Panc1 (cell line): ENCODE measurements around the gene LCE1F. TPM values are rescaled to one million over a fixed set of nuclear protein-coding genes. Genes with fewer than 3 reads are reported as not detected.

ENCODE experiments used
- ATAC-seq: fragments of 200-7000 bp; cut with Tn5 transposase; 2 replicates; pipeline ENCODE4 v1.9.1; 2020; ENCODE audit warnings: mild to moderate bottlenecking, moderate library complexity
- BruUV-seq: library from RNA; stranded (reverse); fragments of 400-500 nt; replicated peaks from 2 replicates; lab custom pipeline; 2021; lab: Mats Ljungman, UMichigan
- CTCF ChIA-PET: fragments of 300-600 bp; sonication (Branson Sonifier 250); formaldehyde crosslinking; loops from one replicate; lab custom pipeline; 2022; ENCODE audit warnings: antibody characterized with exemption; lab: Charles Lee
- POLR2A ChIA-PET: fragments of 300-600 bp; sonication (Branson Sonifier 250); formaldehyde crosslinking; loops from one replicate; lab custom pipeline; 2022; ENCODE audit warnings: antibody characterized with exemption; lab: Charles Lee
- DNase-seq: peaks from one replicate; pipeline ENCODE4 v3.0.0-alpha.2; 2010; ENCODE audit warnings: low read depth, low spot score
- H3K27ac ChIP-seq: 2 replicates; pipeline ENCODE4 v1.5.1; 2011; ENCODE audit warnings: mild to moderate bottlenecking, low read length, inconsistent platforms
- H3K27me3 ChIP-seq: fragments of 200-500 bp; sonication (Bioruptor generic); 2 replicates; pipeline ENCODE4 v1.6.0; 2014; ENCODE audit warnings: low read length, inconsistent platforms; ENCODE audit not compliant: control insufficient read depth, insufficient read depth
- H3K36me3 ChIP-seq: fragments of 200-500 bp; sonication (Bioruptor generic); 2 replicates; pipeline ENCODE4 v1.5.1; 2014; ENCODE audit warnings: inconsistent platforms, mild to moderate bottlenecking, low read length, moderate library complexity; ENCODE audit not compliant: control insufficient read depth, insufficient read depth
- H3K4me1 ChIP-seq: 2 replicates; pipeline ENCODE4 v1.5.1; 2011; ENCODE audit warnings: inconsistent platforms, mild to moderate bottlenecking, low read length, moderate library complexity; ENCODE audit not compliant: control insufficient read depth, insufficient read depth
- H3K4me3 ChIP-seq, 2 experiments: 2 replicates each; pipeline ENCODE4 v1.5.1; 2011 to 2012; ENCODE audit warnings: low read depth in 2 of 2, low read length in 2 of 2, mild to moderate bottlenecking in 2 of 2, inconsistent platforms in 1 of 2, moderate library complexity in 1 of 2
- H3K9me3 ChIP-seq: fragments of 200-500 bp; sonication (Bioruptor generic); 2 replicates; pipeline ENCODE4 v1.5.1; 2014; ENCODE audit warnings: low read depth, mild to moderate bottlenecking, inconsistent platforms, low read length, moderate library complexity; ENCODE audit not compliant: control insufficient read depth, insufficient read depth
- CTCF ChIP-seq: fragments of 450-650 bp; IDR thresholded peaks from 2 replicates; pipeline ENCODE4 v1.5.1; 2017; ENCODE audit warnings: mild to moderate bottlenecking
- POLR2AphosphoS5 ChIP-seq: IDR thresholded peaks from 2 replicates; pipeline ENCODE4 v1.6.1; 2012; ENCODE audit warnings: mild to moderate bottlenecking, low read depth, low read length, moderate library complexity
- REST ChIP-seq, 2 experiments: IDR thresholded peaks; 2 replicates each; pipeline ENCODE4 v1.6.1; 2011 to 2012; ENCODE audit warnings: low read depth in 2 of 2, control low read depth in 1 of 2, low read length in 1 of 2, mild to moderate bottlenecking in 1 of 2, moderate library complexity in 1 of 2; ENCODE audit not compliant: insufficient read depth in 1 of 2
- SIN3A ChIP-seq: IDR thresholded peaks from 2 replicates; pipeline ENCODE4 v1.6.1; 2012; ENCODE audit warnings: low read depth, mild to moderate bottlenecking, low read length, moderate library complexity, borderline replicate concordance; ENCODE audit not compliant: insufficient read depth
- TCF7L2 ChIP-seq: IDR thresholded peaks from 2 replicates; pipeline ENCODE4 v1.6.1; 2011; ENCODE audit warnings: mild to moderate bottlenecking, low read depth, low read length, inconsistent platforms
- in situ Hi-C: cut with HindIII; loops from 2 replicates; pipeline ENCODE4 v1.10.0; 2016; ENCODE audit warnings: low sequenced_read_pairs, low pct_unique_long_range_greater_than_20kb
- intact Hi-C: fragments of 100-400 bp; cut with micrococcal nuclease; formaldehyde crosslinking; loops from one replicate; pipeline ENCODE4 v1.10.0; 2022; ENCODE audit not compliant: unreplicated experiment
- total RNA-seq: library from RNA; stranded (reverse); gene quantifications from one replicate; pipeline ENCODE4 v1.2.1, GENCODE V29; 2021; ENCODE audit not compliant: unreplicated experiment

Gene LCE1F
- total RNA-seq, 1 experiment from 2014 or later: not detected

GRCh38 chr1:152777510-152778137, 2.7 kb downstream of the LCE1F start:
- TF ChIP-seq CTCF (peak; percentile 55), POLR2AphosphoS5 (no peak), SIN3A (no peak), REST (IDR thresholded peaks at IDR 0.05; ENCODE audit: insufficient read depth in 1 of 2, low read depth in 2 of 2, low read length in 1 of 2) (no peak), TCF7L2 (no peak)
- CTCF ChIA-PET: no interaction called here
- Histone ChIP-seq H3K27me3 (peaks cover 2% of the 10 kb centered on the region; the same call in 1 of the 2 replicates), H3K36me3 (no peaks in the 10 kb centered on the region), H3K9me3 (no peaks in the 10 kb centered on the region), H3K27ac (no peak overlapping the region), H3K4me3 (no peak overlapping the region), H3K4me1 (no peaks in the 10 kb centered on the region)
- BruUV-seq: no TSS peak
- ATAC-seq (no peak), DNase-seq (no peak)
- POLR2A ChIA-PET: no interaction called here
- intact Hi-C loops: no loop called here
- in situ Hi-C loops: no loop called here

- no peaks in the 10 kb centered on the region for H3K9me3 ChIP-seq
- in situ Hi-C loops: no loop called here
- no peak for TF ChIP-seq REST (IDR thresholded peaks at IDR 0.05; ENCODE audit: insufficient read depth in 1 of 2, low read depth in 2 of 2, low read length in 1 of 2)
- H3K27me3 ChIP-seq: peaks cover 2% of the 10 kb centered on the region
- H3K36me3 ChIP-seq: no peaks in the 10 kb centered on the region
- intact Hi-C loops: no loop called here
- CTCF ChIA-PET: no interaction called here
- ATAC-seq (no peak), DNase-seq (no peak)
- H3K4me3 ChIP-seq: no peak overlapping the region
- POLR2A ChIA-PET: no interaction called here
- BruUV-seq: no TSS peak
- no peak overlapping the region for H3K27ac ChIP-seq
- no peaks in the 10 kb centered on the region for H3K4me1 ChIP-seq
These were observed 8.2 kb downstream of the LCE1F start for GRCh38 chr1:152783095-152783494.
